Measurements from ENCODE around the gene TTLL7. TPM values are rescaled to one million over a fixed set of nuclear protein-coding genes. Genes with fewer than 3 reads are reported as not detected.

The TTLL7 gene
- total RNA-seq, 4 donors from 2014 or later = 3.1 to 9.1 (median 6.6) TPM

- no peak for ATAC-seq (ENCODE audit: low FRiP score)
- no peak for TF ChIP-seq CTCF (IDR thresholded peaks at IDR 0.05)
- DNase-seq (ENCODE audit: low spot score) = no peak
Observed at GRCh38 chr1:83932693-83933092, 66.2 kb downstream of the TTLL7 start.

GRCh38 chr1:83932281-83932680, 66.7 kb downstream of the TTLL7 start:
- no peak for TF ChIP-seq CTCF (IDR thresholded peaks at IDR 0.05)
- no peak for ATAC-seq (ENCODE audit: low FRiP score)

GRCh38 chr1:83931658-83932253, 67.2 kb downstream of the TTLL7 start:
- no peak for ATAC-seq (ENCODE audit: low FRiP score)
- DNase-seq (ENCODE audit: low spot score) = no peak
- no peak for TF ChIP-seq CTCF (IDR thresholded peaks at IDR 0.05)

More at GRCh38 chr1:83932281-83932680, 66.7 kb downstream of the TTLL7 start:
- no peak for DNase-seq (ENCODE audit: low spot score)

- ATAC-seq (ENCODE audit: low FRiP score) (no peak), DNase-seq (ENCODE audit: low spot score) (no peak)
- TF ChIP-seq CTCF (IDR thresholded peaks at IDR 0.05) = no peak
Observed at GRCh38 chr1:83929184-83929583, 69.7 kb downstream of the TTLL7 start.

- no peak for ATAC-seq (ENCODE audit: low FRiP score)
- TF ChIP-seq CTCF (IDR thresholded peaks at IDR 0.05) = no peak
- DNase-seq (ENCODE audit: low spot score) = no peak
Observed at GRCh38 chr1:83928396-83928795, 70.5 kb downstream of the TTLL7 start.

- DNase-seq (ENCODE audit: low spot score) (no peak), ATAC-seq (ENCODE audit: low FRiP score) (no peak)
- no peak for TF ChIP-seq CTCF (IDR thresholded peaks at IDR 0.05)
Observed at GRCh38 chr1:83927701-83928100, 71.2 kb downstream of the TTLL7 start.

- DNase-seq (ENCODE audit: low spot score) = no peak
- TF ChIP-seq CTCF (IDR thresholded peaks at IDR 0.05) = no peak
Observed at GRCh38 chr1:83927061-83927460, 71.9 kb downstream of the TTLL7 start.

More at GRCh38 chr1:83927061-83927460, 71.9 kb downstream of the TTLL7 start:
- ATAC-seq (ENCODE audit: low FRiP score) = no peak
